Heart left ventricle (tissue), 13 donors: Measurements from ENCODE around the gene FOXK2.

Experiments used
- CTCF ChIP-seq, 12 donors: fragments of 200-600 bp; sonication (generic) in 4 of 12; IDR thresholded peaks; one replicate each; pipeline versions ENCODE4 v1.5.0 to v1.8.0; 2018 to 2022; ENCODE audit warnings: antibody characterized with exemption in 12 of 12, mild to moderate bottlenecking in 5 of 12
- POLR2A ChIP-seq, 2 donors: fragments of 450-650 bp; IDR thresholded peaks; one replicate each; pipeline ENCODE4 v1.6.1; 2017; ENCODE audit warnings: antibody characterized with exemption in 2 of 2, mild to moderate bottlenecking in 2 of 2, moderate library complexity in 2 of 2
- donor health status: ischemic (EF 13 %, LVEDD 7.1; RV severe dilation, severe dysfunction).
- donor health status: DM: no; HTN: yes; CAD: no.
- donor health status: DM: no; HTN: no; CAD: no.
- donor health status: ischemic (EF 25% LVEDD 6.9; RV normal size, moderate dysfunction).
- donor health status: ischemic (EF 25% LVEDD 5.7; RV mildly dilated, moderate dysfunction).
- donor health status: ischemic (EF 35%, LVEDD 5.7; RV mildly dilated, moderate dysfunction).
- donor health status: nonischemic (EF 11% LVEDD 7.7; RV severe dilation, severe dysfunction).
- donor health status: DM: yes; HTN: yes; CAD: no.
- donor health status: PGD.
- donor health status: ischemic (EF 29% LVEDD 5.4; RV normal size, mild dysfunction).
- donor health status: nonischemic (EF 23%, LVEDD 6.1; RV moderate dilation, normal function).

DNA sequence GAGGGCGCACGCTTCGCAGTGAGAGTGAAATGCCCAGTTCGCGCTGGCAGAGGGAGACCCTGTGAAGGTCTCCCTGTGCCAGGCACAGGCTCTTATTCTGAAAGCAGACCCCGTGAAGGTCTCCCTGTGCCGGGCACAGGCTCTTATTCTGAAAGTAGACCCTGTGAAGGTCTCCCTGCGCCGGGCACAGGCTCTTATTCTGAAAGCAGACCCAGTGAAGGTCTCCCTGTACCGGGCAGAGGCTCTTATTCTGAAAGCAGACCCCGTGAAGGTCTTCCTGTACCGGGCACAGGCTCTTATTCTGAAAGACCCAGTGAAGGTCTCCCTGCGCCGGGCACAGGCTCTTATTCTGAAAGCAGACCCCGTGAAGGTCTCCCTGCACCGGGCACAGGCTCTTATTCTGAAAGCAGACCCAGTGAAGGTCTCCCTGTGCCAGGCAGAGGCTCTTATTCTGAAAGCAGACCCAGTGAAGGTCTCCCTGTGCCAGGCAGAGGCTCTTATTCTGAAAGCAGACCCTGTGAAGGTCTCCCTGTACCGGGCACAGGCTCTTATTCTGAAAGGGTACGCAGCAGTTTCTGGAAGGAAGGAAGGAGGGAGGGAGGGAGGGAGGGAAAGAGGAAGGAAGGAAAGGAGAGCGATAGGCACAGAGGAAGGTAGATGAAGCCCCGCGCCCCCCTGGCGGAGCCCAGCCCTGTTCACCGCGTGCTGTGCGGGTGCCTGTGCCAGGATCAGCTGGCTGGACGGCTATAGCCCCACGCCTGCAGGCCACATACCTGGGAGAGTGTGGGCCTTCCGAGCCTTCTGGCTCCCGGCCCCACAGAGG lies 73.4 kb downstream of the FOXK2 start:
- TF ChIP-seq CTCF (IDR thresholded peaks at IDR 0.05) (no peak), POLR2A (IDR thresholded peaks at IDR 0.05) (no peak)
